Amygdala (tissue), 56 donors: ENCODE measurements around the gene CRHBP.
"Not testable (repeated sequence)": the region's sequence is repeated elsewhere in the genome, so short reads cannot be mapped to it uniquely, and the experiment has no call there.

ENCODE experiments used
- DNase-seq, 56 donors: peaks; one replicate each; lab custom pipeline; 2025; lab: John Stamatoyannopoulos, UW

Gene CRHBP, protein sequence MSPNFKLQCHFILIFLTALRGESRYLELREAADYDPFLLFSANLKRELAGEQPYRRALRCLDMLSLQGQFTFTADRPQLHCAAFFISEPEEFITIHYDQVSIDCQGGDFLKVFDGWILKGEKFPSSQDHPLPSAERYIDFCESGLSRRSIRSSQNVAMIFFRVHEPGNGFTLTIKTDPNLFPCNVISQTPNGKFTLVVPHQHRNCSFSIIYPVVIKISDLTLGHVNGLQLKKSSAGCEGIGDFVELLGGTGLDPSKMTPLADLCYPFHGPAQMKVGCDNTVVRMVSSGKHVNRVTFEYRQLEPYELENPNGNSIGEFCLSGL

DNA sequence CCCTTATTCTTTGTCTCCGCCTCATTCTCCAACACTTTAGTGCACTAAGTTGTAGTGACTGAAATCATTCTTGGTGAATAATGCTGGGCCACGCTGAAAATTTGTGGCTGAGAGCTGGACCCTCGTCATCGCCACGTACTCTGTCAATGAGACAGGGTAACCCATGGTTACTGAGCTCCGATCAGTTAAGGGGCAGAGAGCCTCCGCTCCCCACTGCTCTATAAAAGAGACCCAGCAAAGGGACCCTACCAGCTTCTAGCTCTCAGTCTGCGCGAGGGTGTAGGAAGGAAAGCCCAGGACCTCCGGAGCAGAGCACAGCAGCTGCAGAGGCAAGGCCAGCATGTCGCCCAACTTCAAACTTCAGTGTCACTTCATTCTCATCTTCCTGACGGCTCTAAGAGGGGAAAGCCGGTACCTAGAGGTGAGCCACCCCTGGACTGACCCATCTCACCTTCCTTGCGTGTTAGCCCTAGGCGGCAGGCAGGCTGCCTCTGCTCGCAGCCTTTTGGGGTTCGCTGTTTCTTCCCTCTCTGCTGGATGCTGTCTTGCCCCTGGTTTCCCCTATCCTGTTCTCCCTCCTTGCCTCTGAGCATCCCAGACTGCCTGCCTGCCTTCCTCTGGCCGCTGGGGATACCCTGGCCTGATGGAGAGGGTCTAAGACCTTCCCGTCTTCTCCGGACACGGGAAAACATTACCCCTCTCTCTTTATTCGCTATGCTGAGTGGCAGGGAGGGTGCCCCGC lies at the start of gene CRHBP:
CRHBP (plus strand) TSS at position 251 of the 742 bp plus-strand sequence; CDS start at position 341, 90 bp downstream.
- no peak for DNase-seq

- no peak for DNase-seq
Measured at GRCh38 chr5:76908166-76908565, 44.7 kb upstream of the CRHBP start.

DNA sequence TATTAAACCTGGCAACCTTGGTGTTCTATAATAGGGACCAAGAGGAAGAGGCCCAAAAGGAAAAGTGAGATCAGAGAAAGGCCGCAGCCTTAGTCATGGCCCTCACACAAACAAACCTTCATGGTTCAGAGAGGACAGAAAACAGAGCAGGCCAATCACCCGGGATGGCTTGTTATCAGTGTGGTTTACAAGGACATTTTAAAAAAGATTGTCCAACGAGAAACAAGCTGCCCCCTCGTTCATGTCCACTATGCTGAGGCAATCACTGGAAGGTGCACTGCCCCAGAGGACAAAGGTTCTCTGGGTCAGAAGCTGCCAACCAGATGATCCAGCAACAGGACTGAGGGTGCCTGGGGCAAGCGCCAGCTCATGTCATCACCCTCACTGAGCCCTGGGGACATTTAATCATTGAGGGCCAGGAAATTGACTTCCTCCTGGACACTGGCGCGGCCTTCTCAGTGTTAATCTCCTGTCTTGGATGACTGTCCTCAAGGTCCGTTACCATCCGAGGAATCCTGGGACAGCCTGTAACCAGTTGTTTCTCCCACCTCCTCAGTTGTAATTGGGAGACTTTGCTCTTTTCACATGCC lies 42.4 kb upstream of the CRHBP start:
- DNase-seq = not testable (repeated sequence)

- not testable (repeated sequence) for DNase-seq
Measured at GRCh38 chr5:76914671-76915070, 38.2 kb upstream of the CRHBP start.

- DNase-seq = no peak
Measured at GRCh38 chr5:76918539-76918938, 34.3 kb upstream of the CRHBP start.

- no peak for DNase-seq
Measured at GRCh38 chr5:76920491-76920890, 32.4 kb upstream of the CRHBP start.

DNA sequence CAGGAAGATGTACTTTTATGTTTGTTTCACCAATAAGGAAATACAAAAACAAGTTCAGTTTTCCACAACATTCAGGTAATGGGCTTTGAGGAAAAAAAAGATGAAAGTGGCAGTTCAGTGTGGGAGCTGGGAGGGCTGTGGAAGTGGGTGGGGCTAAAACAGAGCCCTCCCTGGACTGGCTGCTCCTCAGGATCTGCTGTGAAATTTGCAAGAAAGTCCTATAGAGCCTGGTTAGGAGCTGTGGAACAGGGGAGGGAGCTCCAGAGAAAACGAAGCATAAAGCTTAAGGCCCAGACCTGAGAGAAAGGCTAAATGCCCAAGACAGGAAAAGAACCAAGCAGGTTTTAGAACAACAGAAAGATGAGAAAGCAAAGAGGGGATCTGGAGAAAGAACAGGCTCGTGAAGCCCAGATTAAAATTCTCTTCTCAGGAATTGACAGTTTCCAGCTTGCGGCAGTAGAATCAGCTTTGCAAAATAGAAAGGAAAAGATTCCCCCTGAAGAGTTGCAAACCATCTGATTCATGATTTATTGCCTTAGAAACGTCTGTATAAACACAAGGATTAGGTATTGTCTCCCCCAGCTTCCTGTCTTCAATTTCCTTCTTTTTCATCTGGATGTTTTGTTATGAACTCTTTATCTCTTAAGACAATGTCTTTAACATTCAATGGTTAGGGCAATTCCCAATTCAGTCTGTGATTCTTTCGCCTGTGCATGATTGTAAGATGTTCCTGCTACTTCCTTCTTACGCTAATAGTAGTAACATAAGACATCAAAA lies 26.3 kb upstream of the CRHBP start:
- no peak for DNase-seq

- DNase-seq = peak in 1 of 56 donors; percentile 6
Measured at GRCh38 chr5:76927961-76928360, 24.9 kb upstream of the CRHBP start.

DNA sequence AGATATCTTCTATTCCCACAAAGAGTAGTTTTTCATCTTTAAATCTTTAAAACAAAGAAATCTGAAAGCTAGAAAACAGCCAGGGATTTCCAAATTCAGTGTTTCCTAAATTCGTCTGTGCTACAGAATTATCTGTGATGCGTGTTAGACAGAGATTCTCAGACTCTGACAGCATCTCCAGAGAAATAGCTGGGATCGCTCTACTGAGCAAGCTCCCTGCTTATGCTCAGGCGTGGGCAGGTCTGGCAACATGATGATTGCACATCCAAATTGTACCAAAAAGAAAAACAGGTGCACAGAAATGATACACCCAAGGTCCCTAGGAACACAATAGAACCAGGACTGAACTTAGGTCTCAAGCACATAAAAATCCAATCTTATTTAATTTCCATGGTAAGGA lies 22.8 kb upstream of the CRHBP start:
- DNase-seq = peak in 10 of 56 donors; percentile 4 to 39 (median 16)

GRCh38 chr5:76938177-76938576 lies 14.7 kb upstream of the CRHBP start:
- DNase-seq = no peak

GRCh38 chr5:76941000-76941399 lies 11.8 kb upstream of the CRHBP start:
- no peak for DNase-seq

- no peak for DNase-seq
Measured at GRCh38 chr5:76941442-76941841, 11.4 kb upstream of the CRHBP start.

GRCh38 chr5:76942581-76942980 lies 10.3 kb upstream of the CRHBP start:
- DNase-seq = peak in 1 of 56 donors; percentile 15

GRCh38 chr5:76943006-76943405 lies 9.8 kb upstream of the CRHBP start:
- DNase-seq = no peak

DNA sequence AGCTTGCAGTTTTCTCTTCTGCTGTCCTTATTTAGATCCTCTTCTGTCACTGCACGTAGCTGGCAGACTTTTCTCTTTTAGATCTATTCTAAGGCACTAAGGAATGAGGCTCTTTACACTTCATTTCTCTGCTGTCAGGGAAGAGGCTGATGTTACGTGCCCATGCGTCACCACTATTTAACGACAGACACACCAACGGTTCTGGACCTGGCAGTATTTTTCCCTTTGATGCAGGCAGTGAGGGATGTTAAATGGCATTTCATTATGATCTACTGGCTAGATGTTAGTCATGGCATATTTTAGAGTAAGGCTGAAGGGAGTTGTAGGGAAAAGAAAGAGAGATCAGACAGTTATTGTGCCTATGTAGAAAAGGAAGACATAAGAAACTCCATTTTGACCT lies 8.2 kb upstream of the CRHBP start:
- DNase-seq = no peak

DNA sequence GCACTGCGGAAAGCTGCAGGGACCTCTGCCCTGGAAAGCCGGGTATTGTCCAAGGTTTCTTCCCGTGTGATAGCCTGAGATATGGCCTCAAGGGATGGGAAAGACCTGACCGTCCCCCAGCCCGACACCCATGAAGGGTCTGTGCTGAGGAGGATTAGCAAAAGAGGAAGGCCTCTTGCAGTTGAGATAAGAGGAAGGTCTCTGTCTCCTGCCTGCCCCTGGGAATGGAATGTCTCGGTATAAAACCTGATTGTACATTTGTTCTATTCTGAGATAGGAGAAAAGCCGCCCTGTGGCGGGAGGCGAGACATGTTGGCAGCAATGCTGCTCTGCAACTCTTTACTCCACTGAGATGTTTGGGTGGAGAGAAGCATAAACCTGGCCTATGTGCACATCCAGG lies 7.6 kb upstream of the CRHBP start:
- DNase-seq = not testable (repeated sequence)

DNA sequence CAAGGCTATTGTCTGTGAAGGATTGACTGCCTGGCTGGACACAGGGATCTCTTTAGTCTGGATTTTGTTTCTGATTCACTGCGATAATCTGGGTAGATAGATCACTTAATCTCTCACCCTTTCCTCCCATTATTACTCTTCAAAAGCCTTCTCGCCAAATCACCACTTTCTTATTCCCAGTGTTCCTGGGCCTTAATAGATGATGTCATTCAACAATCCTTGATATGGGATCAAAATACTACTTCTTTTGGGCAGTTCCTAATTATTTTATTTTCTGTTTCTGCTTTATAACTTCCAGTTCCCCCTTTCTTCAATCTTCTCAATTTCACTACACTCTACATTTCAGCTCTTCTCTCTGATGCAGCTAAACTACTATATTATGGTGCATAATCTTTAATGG lies 6.8 kb upstream of the CRHBP start:
- no peak for DNase-seq

- DNase-seq = no peak
Measured at GRCh38 chr5:76947082-76947503, 5.8 kb upstream of the CRHBP start.

DNA sequence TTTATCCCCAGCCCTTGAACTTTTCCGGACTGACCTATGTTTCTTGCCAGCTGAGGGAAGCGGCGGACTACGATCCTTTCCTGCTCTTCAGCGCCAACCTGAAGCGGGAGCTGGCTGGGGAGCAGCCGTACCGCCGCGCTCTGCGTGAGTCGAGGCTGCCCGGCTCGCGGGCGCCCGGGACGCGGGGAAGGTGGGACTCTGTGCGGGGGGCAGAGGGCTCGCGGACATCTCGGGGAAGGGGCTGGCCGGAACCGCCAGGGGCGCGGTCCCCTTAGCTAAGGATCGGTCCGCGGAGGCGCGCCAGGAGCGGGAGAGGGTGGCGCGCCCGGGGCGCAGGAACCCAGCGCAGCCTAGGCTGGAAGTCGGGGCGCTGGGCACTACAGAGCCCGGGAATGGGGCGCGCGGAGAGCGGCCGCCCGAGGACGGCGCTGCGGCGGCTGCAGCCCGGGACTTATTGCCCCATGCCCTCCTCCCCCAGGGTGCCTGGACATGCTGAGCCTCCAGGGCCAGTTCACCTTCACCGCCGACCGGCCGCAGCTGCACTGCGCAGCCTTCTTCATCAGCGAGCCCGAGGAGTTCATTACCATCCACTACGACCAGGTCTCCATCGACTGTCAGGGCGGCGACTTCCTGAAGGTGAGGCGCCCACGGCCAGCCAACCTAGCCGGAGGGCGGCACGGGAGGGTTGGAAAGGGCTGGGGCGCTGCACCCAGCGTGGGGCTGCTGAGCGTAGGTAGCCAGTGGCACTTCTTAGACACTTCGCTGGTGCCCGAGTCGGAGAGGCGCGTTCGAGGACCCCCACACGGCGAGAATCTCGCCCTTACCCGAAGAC lies 922 bp downstream of the CRHBP start:
- peak in 5 of 56 donors; percentile 2 to 47 (median 21) for DNase-seq

- no peak for DNase-seq
Measured at GRCh38 chr5:76954383-76954763, 1.5 kb downstream of the CRHBP start.
